Uterus (tissue), 4 donors: ENCODE results near the gene ACR. TPM values are rescaled to one million over a fixed set of nuclear protein-coding genes. Genes with fewer than 3 reads are reported as not detected.
"Not testable (repeated sequence)": the region's sequence is repeated elsewhere in the genome, so short reads cannot be mapped to it uniquely, and the experiment has no call there.

Experiments used
- DNase-seq, 2 donors: peaks; one replicate each; pipeline ENCODE4 v3.0.0-alpha.2; 2019 to 2020
- H3K27ac ChIP-seq, 2 donors: fragments of 200-600 bp; sonication (generic); 1 replicate in 1 of 2; 2 replicates in 1 of 2; pipeline ENCODE4 v1.5.1; 2016 to 2018
- H3K27me3 ChIP-seq, 2 donors: fragments of 200-600 bp; sonication (generic); one replicate each; pipeline ENCODE4 v1.5.1; 2018 to 2019; ENCODE audit warnings: control low read depth in 1 of 2
- H3K36me3 ChIP-seq, 2 donors: fragments of 200-600 bp; sonication (generic); one replicate each; pipeline ENCODE4 v1.5.1; 2019; ENCODE audit warnings: control low read depth in 1 of 2
- H3K4me1 ChIP-seq, 2 donors: fragments of 200-600 bp; sonication (generic); one replicate each; pipeline ENCODE4 v1.5.1; 2018 to 2019; ENCODE audit warnings: control low read depth in 1 of 2
- H3K4me3 ChIP-seq, 2 donors: fragments of 200-600 bp; sonication (generic); 1 replicate in 1 of 2; 2 replicates in 1 of 2; pipeline ENCODE4 v1.5.1; 2018 to 2019; ENCODE audit warnings: mild to moderate bottlenecking in 1 of 2
- H3K9me3 ChIP-seq, 2 donors: fragments of 200-600 bp; sonication (generic); one replicate each; pipeline ENCODE4 v1.5.1; 2019; ENCODE audit warnings: control low read depth in 1 of 2
- POLR2A ChIP-seq, 2 donors: fragments of 450-650 bp; IDR thresholded peaks; one replicate each; pipeline ENCODE4 v1.6.1; 2016; ENCODE audit warnings: antibody characterized with exemption in 2 of 2, mild to moderate bottlenecking in 1 of 2, moderate library complexity in 1 of 2
- intact Hi-C: fragments of 100-400 bp; cut with DNase I; formaldehyde crosslinking; loops from one replicate; pipeline ENCODE4 v1.15.1; 2023; ENCODE audit warnings: low total_unique reads
- small RNA-seq: library from RNA; depleted of rRNA; stranded (forward); fragments of <200 nt; gene quantifications from one replicate; pipeline ENCODE3, GENCODE V24; 2016
- total RNA-seq, 4 donors: library from RNA; depleted of rRNA in 3 of 4; stranded (reverse); fragments of >200 nt in 3 of 4; gene quantifications; one replicate each; pipeline versions ENCODE4 v1.1.0 to v1.2.4, GENCODE V29; 2014 to 2023
- donor health status: DM: yes; HTN: yes; CAD: no.

Gene ACR
- total RNA-seq, 4 donors from 2014 or later: 0.35 to 7.9 TPM; not detected in 2

DNA sequence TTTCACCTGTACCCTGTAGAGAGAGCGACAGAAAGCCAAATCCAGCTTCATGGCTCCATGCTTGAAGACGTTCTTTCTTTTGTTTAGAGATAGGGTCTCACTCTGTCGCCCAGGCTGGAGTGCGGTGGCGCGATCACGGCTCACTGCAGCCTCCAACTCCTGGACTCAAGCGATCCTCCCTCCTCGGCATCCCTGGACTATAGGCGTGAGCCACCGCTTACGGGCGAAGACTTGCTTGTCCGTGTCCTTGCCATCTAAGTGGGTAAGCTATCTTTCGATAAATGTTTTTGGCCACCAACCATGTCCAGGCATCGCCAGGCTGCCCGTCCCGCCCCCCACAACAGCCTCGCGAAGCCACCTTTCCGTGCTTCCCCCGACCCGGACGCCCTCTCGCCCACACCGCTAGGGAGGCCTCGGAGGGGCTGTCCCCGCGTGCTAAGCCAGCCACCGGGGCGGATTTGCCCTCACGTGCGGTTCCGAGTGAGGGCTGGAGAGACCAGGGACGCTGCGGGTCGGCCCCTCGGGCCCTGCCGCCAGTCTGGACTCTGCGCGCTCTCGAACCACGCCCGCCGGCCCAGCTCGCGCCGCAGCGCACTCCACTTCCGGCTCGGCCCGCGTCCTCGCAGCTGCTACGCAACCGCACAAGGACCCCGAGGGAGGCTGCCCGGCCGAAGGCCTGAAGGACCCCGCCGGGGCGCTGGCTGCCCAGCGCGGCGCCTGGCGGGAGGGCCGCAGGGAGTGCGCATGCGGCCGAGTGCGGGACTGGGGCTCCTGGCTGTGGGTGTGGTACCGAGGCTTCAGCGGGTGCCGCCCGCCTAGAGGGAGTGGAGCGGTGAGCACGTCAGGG, 45.3 kb downstream of the ACR start, which contains the start of gene RABL2B:
TSS of gene RABL2B (minus strand) at position 604 of the 847 bp plus-strand sequence. CDS start 1,342 bp downstream, outside the sequence.
- Histone ChIP-seq H3K27ac (peak within 1 kb of the TSS in 1 of 2 donors; percentile 52), H3K4me3 (peak within 1 kb of the TSS; percentile 47 to 54)
- H3K27me3 ChIP-seq, intact Hi-C loops, H3K4me1 ChIP-seq, H3K9me3 ChIP-seq, H3K36me3 ChIP-seq: not testable (repeated sequence)
- DNase-seq: peak; percentile 82 to 90
- TF ChIP-seq POLR2A (IDR thresholded peaks at IDR 0.05): peak in 1 of 2 donors; percentile 60

DNA sequence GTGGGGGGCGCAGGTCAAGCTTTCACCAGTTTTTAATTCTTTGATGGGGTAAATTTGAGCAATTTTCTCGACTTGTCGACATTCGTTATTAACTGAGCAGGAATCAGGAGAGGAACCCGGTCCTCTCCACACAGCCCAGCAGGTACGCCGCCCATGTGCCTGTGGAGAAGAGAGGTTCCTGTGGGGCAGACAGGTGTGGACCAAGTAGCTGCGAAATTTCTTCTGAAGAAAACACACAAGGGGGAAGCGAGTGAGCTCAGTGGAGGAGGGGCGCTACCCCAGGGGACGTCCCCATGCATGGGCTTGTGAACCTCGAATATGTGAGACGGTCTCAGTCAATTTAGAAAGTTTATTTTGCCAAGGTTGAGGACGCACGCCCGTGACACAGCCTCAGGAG, 45.9 kb downstream of the ACR start:
- DNase-seq, H3K4me1 ChIP-seq, intact Hi-C loops, H3K27me3 ChIP-seq, H3K9me3 ChIP-seq, H3K36me3 ChIP-seq: not testable (repeated sequence)
- Histone ChIP-seq H3K27ac (peak overlapping the region in 1 of 2 donors; percentile 52), H3K4me3 (peak overlapping the region; percentile 47 to 54)

DNA sequence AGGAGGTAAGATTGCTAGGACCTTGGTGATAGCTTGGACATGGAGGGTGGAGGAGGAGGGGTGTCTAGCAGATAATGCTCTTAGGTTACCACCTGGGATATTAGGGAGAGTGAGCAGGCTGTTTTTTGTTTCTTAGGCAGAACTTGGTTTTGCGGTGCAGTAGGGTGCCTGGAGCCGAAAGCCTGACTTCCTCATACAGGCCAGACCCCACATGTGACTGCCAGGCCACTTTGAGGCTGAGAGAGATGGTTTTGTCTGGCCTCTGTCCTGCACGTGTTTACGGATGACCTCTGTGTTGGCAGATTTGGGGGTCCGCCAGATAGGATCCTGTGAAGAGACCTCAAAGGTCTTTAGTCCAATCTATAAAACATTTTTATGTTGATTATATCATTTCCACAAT, 47.3 kb downstream of the ACR start:
- H3K9me3 ChIP-seq, H3K27me3 ChIP-seq, H3K4me3 ChIP-seq, intact Hi-C loops, H3K27ac ChIP-seq, H3K36me3 ChIP-seq, DNase-seq, H3K4me1 ChIP-seq: not testable (repeated sequence)

DNA sequence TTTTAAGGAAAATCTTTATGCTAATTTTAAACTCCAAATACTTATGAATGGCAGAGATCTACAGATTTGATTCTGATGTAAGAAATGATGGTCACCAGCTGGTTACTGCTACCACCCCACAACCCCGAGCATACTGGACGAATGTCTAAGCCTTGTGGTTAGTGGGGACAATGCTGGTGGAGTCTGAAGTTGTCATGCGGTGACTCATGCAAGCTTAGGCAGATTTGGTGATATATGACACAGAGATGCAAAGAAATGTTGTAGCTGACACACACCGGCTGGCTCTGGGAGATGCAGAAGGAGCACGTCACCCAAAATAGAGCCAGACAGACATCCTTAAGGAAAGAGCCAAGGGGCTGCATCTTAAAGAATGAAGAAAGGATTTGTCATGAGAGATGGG, 48.9 kb downstream of the ACR start:
- DNase-seq, H3K9me3 ChIP-seq, H3K4me1 ChIP-seq, intact Hi-C loops, H3K36me3 ChIP-seq, H3K27me3 ChIP-seq, H3K4me3 ChIP-seq, H3K27ac ChIP-seq: not testable (repeated sequence)

Small RNAs within 50 kb of the gene (small RNA-seq; reads per million reads assigned to genes)
- not detected for gene RNU6-409P

Other genes with a start within 250 kb of the ACR start
- 10 to 100 TPM; 19.7 to 61.3 (median 32.0) TPM for gene LMF2, start 230.5 kb upstream of the ACR start, total RNA-seq
- gene NCAPH2, start 230.0 kb upstream of the ACR start, total RNA-seq: 100 to 1,000 TPM in 1 of 4 donors, 10 to 100 TPM in 3; 51.7 to 155 (median 55.4) TPM
- gene SCO2, start 212.6 kb upstream of the ACR start, total RNA-seq: 1 to 10 TPM in 2 of 4 donors, not detected in 2; 3.5 to 3.9 TPM
- gene TYMP, start 208.2 kb upstream of the ACR start, total RNA-seq: 10 to 100 TPM in 3 of 4 donors, 1 to 10 TPM in 1; 4.4 to 21.5 (median 15.6) TPM
- gene KLHDC7B, start 192.3 kb upstream of the ACR start, total RNA-seq: not detected
- not detected for gene SYCE3, start 175.3 kb upstream of the ACR start, total RNA-seq
- 10 to 100 TPM in 1 of 4 donors, 1 to 10 TPM in 1, under 1 TPM in 1, not detected in 1; 0.51 to 10.4 (median 7.2) TPM for gene CPT1B, start 159.8 kb upstream of the ACR start, total RNA-seq
- gene CHKB, start 155.4 kb upstream of the ACR start, total RNA-seq: 10 to 100 TPM; 13.5 to 75.6 (median 55.2) TPM
- 1 to 10 TPM in 3 of 4 donors, not detected in 1; 1.7 to 6.1 (median 5.2) TPM for gene MAPK8IP2, start 137.4 kb upstream of the ACR start, total RNA-seq
- 10 to 100 TPM in 2 of 4 donors, 1 to 10 TPM in 2; 5.3 to 41.6 (median 10.6) TPM for gene ARSA, start 110.1 kb upstream of the ACR start, total RNA-seq
- gene SHANK3, start 65.4 kb upstream of the ACR start, total RNA-seq: 100 to 1,000 TPM in 1 of 4 donors, 10 to 100 TPM in 2, 1 to 10 TPM in 1; 8.6 to 101 (median 16.9) TPM
- gene RABL2B, start 45.4 kb downstream of the ACR start, total RNA-seq: 10 to 100 TPM in 2 of 4 donors, 1 to 10 TPM in 2; 1.2 to 38.5 (median 11.5) TPM